Mesothelial cell of epicardium (in vitro differentiated cells): ENCODE measurements around the gene THAP11. TPM values are rescaled to one million over a fixed set of nuclear protein-coding genes. Genes with fewer than 3 reads are reported as not detected.

Source experiments
- DNase-seq, 2 experiments: peaks; one replicate each; pipeline ENCODE4 v3.0.0; 2021; ENCODE audit warnings: low spot score in 2 of 2; ENCODE audit not compliant: unreplicated experiment in 2 of 2
- H3K27ac Mint-ChIP-seq: 2 replicates; pipeline ENCODE4 v1.8.0; 2021; ENCODE audit warnings: mixed read lengths
- H3K27me3 Mint-ChIP-seq: 2 replicates; pipeline ENCODE4 v1.8.0; 2021; ENCODE audit warnings: low read depth, mixed read lengths
- H3K36me3 Mint-ChIP-seq: 2 replicates; pipeline ENCODE4 v1.8.0; 2021; ENCODE audit warnings: mixed read lengths
- H3K4me1 Mint-ChIP-seq: 2 replicates; pipeline ENCODE4 v1.8.0; 2021; ENCODE audit warnings: mixed read lengths
- H3K4me3 Mint-ChIP-seq: 2 replicates; pipeline ENCODE4 v1.8.0; 2021; ENCODE audit warnings: mild to moderate bottlenecking, moderate library complexity, mixed read lengths
- H3K9me3 Mint-ChIP-seq: 2 replicates; pipeline ENCODE4 v1.8.0; 2021; ENCODE audit warnings: mixed read lengths
- total RNA-seq: library from RNA; stranded (reverse); gene quantifications from 3 replicates; pipeline ENCODE4 v1.2.1, GENCODE V29; 2021
- TF ChIP-seq, protein P1 (sequence below): fragments of 200-600 bp; sonication (generic); IDR thresholded peaks from one replicate; pipeline ENCODE4 v1.5.0; 2021; ENCODE audit warnings: antibody characterized with exemption; ENCODE audit not compliant: unreplicated experiment

Gene THAP11
- total RNA-seq, 1 donor from 2014 or later: 28.1 TPM

DNA sequence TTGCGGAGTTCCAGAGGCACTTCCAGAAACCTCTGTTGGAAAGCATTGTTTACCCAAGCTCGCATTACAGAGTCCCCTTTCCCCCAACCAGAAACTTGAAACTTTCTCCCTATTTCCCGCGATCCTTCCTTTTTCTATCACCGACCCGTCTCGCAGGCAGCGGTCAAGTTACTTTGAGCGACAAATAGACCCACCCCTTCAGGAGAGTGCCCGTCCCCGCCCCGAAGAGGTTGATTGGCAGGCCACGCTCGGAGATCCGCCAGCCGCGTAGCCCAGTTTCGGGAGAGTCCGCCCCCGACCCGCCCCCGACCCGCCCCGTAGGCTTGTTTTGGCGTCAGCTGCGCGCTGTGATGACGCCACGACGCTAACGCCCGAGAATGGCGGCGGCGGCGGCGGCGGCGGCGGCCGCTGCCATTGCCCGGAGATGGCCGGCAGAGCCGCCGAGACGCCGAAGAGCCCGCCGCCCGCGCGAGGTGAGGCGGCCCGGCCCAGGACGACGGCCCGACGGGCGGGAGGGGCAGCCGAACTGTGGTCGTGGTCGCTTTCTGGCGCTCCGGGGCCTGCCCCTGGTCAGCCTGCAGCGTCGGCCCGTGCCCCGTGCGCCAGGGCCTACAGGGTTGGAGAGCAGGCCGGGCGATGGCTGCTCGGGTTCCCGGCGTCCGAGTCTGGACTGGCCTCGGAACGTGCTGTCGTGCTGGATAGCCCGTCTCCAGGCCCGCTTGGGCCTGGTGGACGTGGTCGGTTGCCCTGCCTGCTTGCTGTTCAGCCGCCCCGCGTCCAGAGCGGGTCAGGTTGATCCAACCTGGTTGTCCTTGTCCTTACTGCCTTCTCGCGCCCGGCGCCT is 51.0 kb downstream of the THAP11 start, which contains the start of gene PSKH1:
Gene PSKH1 (plus strand): TSS at position 356 of the 844 bp plus-strand sequence. CDS start 15,496 bp downstream, outside the sequence.
- H3K4me1 Mint-ChIP-seq: peaks cover 17% of the 10 kb centered on the region
- H3K4me3 Mint-ChIP-seq: peak within 1 kb of the TSS; percentile 98
- TF ChIP-seq, protein P1, sequence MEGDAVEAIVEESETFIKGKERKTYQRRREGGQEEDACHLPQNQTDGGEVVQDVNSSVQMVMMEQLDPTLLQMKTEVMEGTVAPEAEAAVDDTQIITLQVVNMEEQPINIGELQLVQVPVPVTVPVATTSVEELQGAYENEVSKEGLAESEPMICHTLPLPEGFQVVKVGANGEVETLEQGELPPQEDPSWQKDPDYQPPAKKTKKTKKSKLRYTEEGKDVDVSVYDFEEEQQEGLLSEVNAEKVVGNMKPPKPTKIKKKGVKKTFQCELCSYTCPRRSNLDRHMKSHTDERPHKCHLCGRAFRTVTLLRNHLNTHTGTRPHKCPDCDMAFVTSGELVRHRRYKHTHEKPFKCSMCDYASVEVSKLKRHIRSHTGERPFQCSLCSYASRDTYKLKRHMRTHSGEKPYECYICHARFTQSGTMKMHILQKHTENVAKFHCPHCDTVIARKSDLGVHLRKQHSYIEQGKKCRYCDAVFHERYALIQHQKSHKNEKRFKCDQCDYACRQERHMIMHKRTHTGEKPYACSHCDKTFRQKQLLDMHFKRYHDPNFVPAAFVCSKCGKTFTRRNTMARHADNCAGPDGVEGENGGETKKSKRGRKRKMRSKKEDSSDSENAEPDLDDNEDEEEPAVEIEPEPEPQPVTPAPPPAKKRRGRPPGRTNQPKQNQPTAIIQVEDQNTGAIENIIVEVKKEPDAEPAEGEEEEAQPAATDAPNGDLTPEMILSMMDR: no peak

More for the DNA sequence above, 51.0 kb downstream of the THAP11 start, which contains the start of gene PSKH1:
- Mint-ChIP-seq H3K27ac (peak within 1 kb of the TSS; percentile 99), H3K27me3 (no peaks in the 10 kb centered on the region), H3K36me3 (no peaks in the 10 kb centered on the region), H3K9me3 (no peaks in the 10 kb centered on the region)
- peak; percentile 91 to 95 for DNase-seq

Other genes with a start within 250 kb of the THAP11 start
- gene CARMIL2, start 197.2 kb upstream of the THAP11 start, total RNA-seq: 6.7 to 10.2 TPM (median 8.0 TPM) in 3 replicates
- 24.5 to 27.9 TPM (median 25.8 TPM) in 3 replicates for gene ACD, start 182.1 kb upstream of the THAP11 start, total RNA-seq
- gene PARD6A, start 181.4 kb upstream of the THAP11 start, total RNA-seq: 1.9 to 2.2 TPM (median 1.9 TPM) in 3 replicates
- 11.7 to 13.0 TPM (median 12.8 TPM) in 3 replicates for gene ENKD1, start 175.6 kb upstream of the THAP11 start, total RNA-seq
- 1.2 to 2.0 TPM (median 1.8 TPM) in 3 replicates for gene C16orf86, start 175.5 kb upstream of the THAP11 start, total RNA-seq
- 22.8 to 27.0 TPM (median 26.1 TPM) in 3 replicates for gene GFOD2, start 123.0 kb upstream of the THAP11 start, total RNA-seq
- gene RANBP10, start 35.8 kb upstream of the THAP11 start, total RNA-seq: 24.0 to 26.8 TPM (median 24.5 TPM) in 3 replicates
- 4.4 to 4.8 TPM (median 4.4 TPM) in 3 replicates for gene TSNAXIP1, start 35.4 kb upstream of the THAP11 start, total RNA-seq
- gene NUTF2, start 4.6 kb downstream of the THAP11 start, total RNA-seq: 130 to 141 TPM (median 132 TPM) in 3 replicates
- 71.5 to 73.8 TPM (median 73.8 TPM) in 3 replicates for gene CENPT, start 5.4 kb downstream of the THAP11 start, total RNA-seq
- gene EDC4, start 30.7 kb downstream of the THAP11 start, total RNA-seq: 71.7 to 83.4 TPM (median 80.2 TPM) in 3 replicates
- 0.66 to 0.99 TPM in 2 of 3 replicates, not detected in the other for gene NRN1L, start 42.6 kb downstream of the THAP11 start, total RNA-seq
- gene PSKH1, start 50.9 kb downstream of the THAP11 start, total RNA-seq: 41.5 to 44.5 TPM (median 43.3 TPM) in 3 replicates
- gene CTRL, start 89.5 kb downstream of the THAP11 start, total RNA-seq: 1.00 to 1.5 TPM (median 1.4 TPM) in 3 replicates
- gene PSMB10, start 94.5 kb downstream of the THAP11 start, total RNA-seq: 14.0 to 17.2 TPM (median 16.7 TPM) in 3 replicates
- gene LCAT, start 101.8 kb downstream of the THAP11 start, total RNA-seq: 68.5 to 73.8 TPM (median 68.8 TPM) in 3 replicates
- 129 to 155 TPM (median 140 TPM) in 3 replicates for gene SLC12A4, start 126.3 kb downstream of the THAP11 start, total RNA-seq
- gene DPEP3, start 138.2 kb downstream of the THAP11 start, total RNA-seq: not detected in 3 replicates
- gene DPEP2, start 157.2 kb downstream of the THAP11 start, total RNA-seq: not detected in 3 replicates
- not detected in 3 replicates for gene DPEP2NB, start 173.6 kb downstream of the THAP11 start, total RNA-seq
- gene DDX28, start 180.9 kb downstream of the THAP11 start, total RNA-seq: 11.8 to 12.5 TPM (median 11.9 TPM) in 3 replicates
- 18.1 to 20.8 TPM (median 19.4 TPM) in 3 replicates for gene DUS2, start 181.0 kb downstream of the THAP11 start, total RNA-seq
- 47.3 to 51.8 TPM (median 51.3 TPM) in 3 replicates for gene NFATC3, start 243.1 kb downstream of the THAP11 start, total RNA-seq